Measurements from ENCODE around the gene ATXN10.

Gene ATXN10

GRCh38 chr22:45887202-45888131, 215.8 kb downstream of the ATXN10 start:
- Histone ChIP-seq H3K4me1 (ENCODE audit: insufficient read depth, low read length) (no peaks in the 10 kb centered on the region), H3K4me3 (ENCODE audit: low read length) (no peak overlapping the region), H3K9ac (ENCODE audit: low read depth, low read length) (no peak overlapping the region), H3K27ac (ENCODE audit: low read length) (no peak overlapping the region), H3K36me3 (ENCODE audit: insufficient read depth, low read depth, low read length) (no peaks in the 10 kb centered on the region), H3K27me3 (ENCODE audit: insufficient read depth, low read length) (peaks cover 1% of the 10 kb centered on the region; the same call in 1 of the 2 replicates), H3K9me3 (ENCODE audit: insufficient read depth, low read depth, low read length) (no peaks in the 10 kb centered on the region)

- no peaks in the 10 kb centered on the region for H3K4me1 ChIP-seq (ENCODE audit: insufficient read depth, low read length)
- H3K9ac ChIP-seq (ENCODE audit: low read depth, low read length), result no peak overlapping the region
- H3K9me3 ChIP-seq (ENCODE audit: insufficient read depth, low read depth, low read length), result no peaks in the 10 kb centered on the region
- no peak overlapping the region for H3K4me3 ChIP-seq (ENCODE audit: low read length)
- H3K27ac ChIP-seq (ENCODE audit: low read length), result no peak overlapping the region
- H3K27me3 ChIP-seq (ENCODE audit: insufficient read depth, low read length), result no peaks in the 10 kb centered on the region
- H3K36me3 ChIP-seq (ENCODE audit: insufficient read depth, low read depth, low read length), result no peaks in the 10 kb centered on the region
Observed at GRCh38 chr22:45888221-45889092, 216.8 kb downstream of the ATXN10 start.

GRCh38 chr22:45889093-45889538, 217.5 kb downstream of the ATXN10 start:
- no peak overlapping the region for H3K27ac ChIP-seq (ENCODE audit: low read length)
- no peaks in the 10 kb centered on the region for H3K36me3 ChIP-seq (ENCODE audit: insufficient read depth, low read depth, low read length)
- no peaks in the 10 kb centered on the region for H3K27me3 ChIP-seq (ENCODE audit: insufficient read depth, low read length)
- H3K4me1 ChIP-seq (ENCODE audit: insufficient read depth, low read length), result no peaks in the 10 kb centered on the region
- no peaks in the 10 kb centered on the region for H3K9me3 ChIP-seq (ENCODE audit: insufficient read depth, low read depth, low read length)
- H3K9ac ChIP-seq (ENCODE audit: low read depth, low read length), result no peak overlapping the region
- H3K4me3 ChIP-seq (ENCODE audit: low read length), result no peak overlapping the region

GRCh38 chr22:45889539-45890350, 218.1 kb downstream of the ATXN10 start:
- no peak overlapping the region for H3K4me3 ChIP-seq (ENCODE audit: low read length)
- no peak overlapping the region for H3K9ac ChIP-seq (ENCODE audit: low read depth, low read length)
- no peaks in the 10 kb centered on the region for H3K4me1 ChIP-seq (ENCODE audit: insufficient read depth, low read length)
- no peaks in the 10 kb centered on the region for H3K9me3 ChIP-seq (ENCODE audit: insufficient read depth, low read depth, low read length)
- no peaks in the 10 kb centered on the region for H3K36me3 ChIP-seq (ENCODE audit: insufficient read depth, low read depth, low read length)
- no peaks in the 10 kb centered on the region for H3K27me3 ChIP-seq (ENCODE audit: insufficient read depth, low read length)
- no peak overlapping the region for H3K27ac ChIP-seq (ENCODE audit: low read length)

- no peak overlapping the region for H3K27ac ChIP-seq (ENCODE audit: low read length)
- no peaks in the 10 kb centered on the region for H3K27me3 ChIP-seq (ENCODE audit: insufficient read depth, low read length)
- H3K9ac ChIP-seq (ENCODE audit: low read depth, low read length), result no peak overlapping the region
- no peaks in the 10 kb centered on the region for H3K4me1 ChIP-seq (ENCODE audit: insufficient read depth, low read length)
- H3K4me3 ChIP-seq (ENCODE audit: low read length), result no peak overlapping the region
- no peaks in the 10 kb centered on the region for H3K36me3 ChIP-seq (ENCODE audit: insufficient read depth, low read depth, low read length)
- H3K9me3 ChIP-seq (ENCODE audit: insufficient read depth, low read depth, low read length), result no peaks in the 10 kb centered on the region
Observed at GRCh38 chr22:45890351-45890635, 218.7 kb downstream of the ATXN10 start.

- H3K9ac ChIP-seq (ENCODE audit: low read depth, low read length), result no peak overlapping the region
- no peaks in the 10 kb centered on the region for H3K36me3 ChIP-seq (ENCODE audit: insufficient read depth, low read depth, low read length)
- no peak overlapping the region for H3K27ac ChIP-seq (ENCODE audit: low read length)
- no peaks in the 10 kb centered on the region for H3K9me3 ChIP-seq (ENCODE audit: insufficient read depth, low read depth, low read length)
- H3K4me3 ChIP-seq (ENCODE audit: low read length), result no peak overlapping the region
- H3K27me3 ChIP-seq (ENCODE audit: insufficient read depth, low read length), result no peaks in the 10 kb centered on the region
- 0 out of 2 replicates have a peak, but pooled peaks cover under 1% of the 10 kb centered on the region for H3K4me1 ChIP-seq (ENCODE audit: insufficient read depth, low read length)
Observed at GRCh38 chr22:45891021-45891421, 219.4 kb downstream of the ATXN10 start.

GRCh38 chr22:45891471-45891995, 219.9 kb downstream of the ATXN10 start:
- H3K27ac ChIP-seq (ENCODE audit: low read length), result no peak overlapping the region
- no peaks in the 10 kb centered on the region for H3K27me3 ChIP-seq (ENCODE audit: insufficient read depth, low read length)
- H3K4me3 ChIP-seq (ENCODE audit: low read length), result no peak overlapping the region
- H3K9me3 ChIP-seq (ENCODE audit: insufficient read depth, low read depth, low read length), result no peaks in the 10 kb centered on the region
- H3K9ac ChIP-seq (ENCODE audit: low read depth, low read length), result no peak overlapping the region
- H3K4me1 ChIP-seq (ENCODE audit: insufficient read depth, low read length), result 0 out of 2 replicates have a peak, but pooled peaks cover 4% of the 10 kb centered on the region
- H3K36me3 ChIP-seq (ENCODE audit: insufficient read depth, low read depth, low read length), result no peaks in the 10 kb centered on the region

- no peaks in the 10 kb centered on the region for H3K9me3 ChIP-seq (ENCODE audit: insufficient read depth, low read depth, low read length)
Observed at GRCh38 chr22:45891996-45892621, 220.5 kb downstream of the ATXN10 start.

GRCh38 chr22:45892681-45893461, 221.2 kb downstream of the ATXN10 start:
- Histone ChIP-seq H3K4me3 (ENCODE audit: low read length) (no peak overlapping the region), H3K27me3 (ENCODE audit: insufficient read depth, low read length) (no peaks in the 10 kb centered on the region), H3K9ac (ENCODE audit: low read depth, low read length) (no peak overlapping the region), H3K9me3 (ENCODE audit: insufficient read depth, low read depth, low read length) (no peaks in the 10 kb centered on the region), H3K36me3 (ENCODE audit: insufficient read depth, low read depth, low read length) (no peaks in the 10 kb centered on the region), H3K27ac (ENCODE audit: low read length) (no peak overlapping the region), H3K4me1 (ENCODE audit: insufficient read depth, low read length) (0 out of 2 replicates have a peak, but pooled peaks cover 4% of the 10 kb centered on the region)

More at GRCh38 chr22:45891996-45892621, 220.5 kb downstream of the ATXN10 start:
- no peaks in the 10 kb centered on the region for H3K36me3 ChIP-seq (ENCODE audit: insufficient read depth, low read depth, low read length)
- no peak overlapping the region for H3K9ac ChIP-seq (ENCODE audit: low read depth, low read length)
- no peaks in the 10 kb centered on the region for H3K27me3 ChIP-seq (ENCODE audit: insufficient read depth, low read length)
- H3K27ac ChIP-seq (ENCODE audit: low read length), result no peak overlapping the region
- H3K4me1 ChIP-seq (ENCODE audit: insufficient read depth, low read length), result 0 out of 2 replicates have a peak, but pooled peaks cover 4% of the 10 kb centered on the region
- no peak overlapping the region for H3K4me3 ChIP-seq (ENCODE audit: low read length)

GRCh38 chr22:45893516-45893915, 221.9 kb downstream of the ATXN10 start:
- Histone ChIP-seq H3K9ac (ENCODE audit: low read depth, low read length) (no peak overlapping the region), H3K4me1 (ENCODE audit: insufficient read depth, low read length) (0 out of 2 replicates have a peak, but pooled peaks cover 4% of the 10 kb centered on the region), H3K9me3 (ENCODE audit: insufficient read depth, low read depth, low read length) (no peaks in the 10 kb centered on the region), H3K4me3 (ENCODE audit: low read length) (no peak overlapping the region), H3K36me3 (ENCODE audit: insufficient read depth, low read depth, low read length) (no peaks in the 10 kb centered on the region), H3K27ac (ENCODE audit: low read length) (no peak overlapping the region), H3K27me3 (ENCODE audit: insufficient read depth, low read length) (no peaks in the 10 kb centered on the region)
